ENCODE data around the gene HOXA11. TPM values are rescaled to one million over a fixed set of nuclear protein-coding genes. Genes with fewer than 3 reads are reported as not detected.

Gene HOXA11
- total and polyA plus RNA-seq, 4 donors, result not detected

- TF ChIP-seq JUND (IDR thresholded peaks at IDR 0.05), result no peak
- TF ChIP-seq FOXA2 (IDR thresholded peaks at IDR 0.05), result no peak
- no peak overlapping the region for H3K4me3 ChIP-seq (ENCODE audit: low read depth in 1 of 3, low read length in 3 of 3)
- H3K36me3 ChIP-seq (ENCODE audit: control insufficient read depth in 4 of 4, insufficient read depth in 3 of 4, low read depth in 1 of 4, low read length in 3 of 4), result no peaks in the 10 kb centered on the region
- H3K4me1 ChIP-seq (ENCODE audit: control insufficient read depth in 4 of 4, insufficient read depth in 4 of 4, low read length in 3 of 4), result peaks cover 9 to 19% (median 19%) of the 10 kb centered on the region in 4 donors
- no peak for DNase-seq (ENCODE audit: low spot score)
- H3K27me3 ChIP-seq (ENCODE audit: control insufficient read depth in 4 of 4, insufficient read depth in 4 of 4, low read length in 3 of 4), result peaks cover 17 to 68% (median 26%) of the 10 kb centered on the region in 4 donors
- peaks cover 0 to 2% (median 0%) of the 10 kb centered on the region in 4 donors for H3K9me3 ChIP-seq (ENCODE audit: control insufficient read depth in 4 of 4, low read length in 3 of 4)
- H3K27ac ChIP-seq (ENCODE audit: low read depth in 1 of 2, low read length in 2 of 2), result no peak overlapping the region
- no peak overlapping the region for H3K9ac ChIP-seq (ENCODE audit: low read depth in 1 of 2, low read length in 2 of 2)
- WGBS, result 47% methylated on average over 3 of the region's 3 CpGs
Measured at GRCh38 chr7:27176524-27176845, 8.5 kb downstream of the HOXA11 start.

- Histone ChIP-seq H3K27me3 (ENCODE audit: control insufficient read depth in 4 of 4, insufficient read depth in 4 of 4, low read length in 3 of 4) (peaks cover 17 to 68% (median 26%) of the 10 kb centered on the region in 4 donors), H3K4me1 (ENCODE audit: control insufficient read depth in 4 of 4, insufficient read depth in 4 of 4, low read length in 3 of 4) (peaks cover 9 to 19% (median 19%) of the 10 kb centered on the region in 4 donors), H3K36me3 (ENCODE audit: control insufficient read depth in 4 of 4, insufficient read depth in 3 of 4, low read depth in 1 of 4, low read length in 3 of 4) (no peaks in the 10 kb centered on the region), H3K9me3 (ENCODE audit: control insufficient read depth in 4 of 4, low read length in 3 of 4) (peaks cover 0 to 2% (median 0%) of the 10 kb centered on the region in 4 donors), H3K9ac (ENCODE audit: low read depth in 1 of 2, low read length in 2 of 2) (no peak overlapping the region), H3K27ac (ENCODE audit: low read depth in 1 of 2, low read length in 2 of 2) (no peak overlapping the region), H3K4me3 (ENCODE audit: low read depth in 1 of 3, low read length in 3 of 3) (no peak overlapping the region)
- DNase-seq (ENCODE audit: low spot score), result no peak
- no peak for TF ChIP-seq TAF1 (conservative IDR thresholded peaks at IDR 0.05)
- no peak for TF ChIP-seq YY1 (IDR thresholded peaks at IDR 0.05)
- no peak for TF ChIP-seq MAX (IDR thresholded peaks at IDR 0.05)
- no peak for TF ChIP-seq HNF4G (IDR thresholded peaks at IDR 0.05)
- TF ChIP-seq FOXA1 (IDR thresholded peaks at IDR 0.05), result no peak
- TF ChIP-seq, protein P1, sequence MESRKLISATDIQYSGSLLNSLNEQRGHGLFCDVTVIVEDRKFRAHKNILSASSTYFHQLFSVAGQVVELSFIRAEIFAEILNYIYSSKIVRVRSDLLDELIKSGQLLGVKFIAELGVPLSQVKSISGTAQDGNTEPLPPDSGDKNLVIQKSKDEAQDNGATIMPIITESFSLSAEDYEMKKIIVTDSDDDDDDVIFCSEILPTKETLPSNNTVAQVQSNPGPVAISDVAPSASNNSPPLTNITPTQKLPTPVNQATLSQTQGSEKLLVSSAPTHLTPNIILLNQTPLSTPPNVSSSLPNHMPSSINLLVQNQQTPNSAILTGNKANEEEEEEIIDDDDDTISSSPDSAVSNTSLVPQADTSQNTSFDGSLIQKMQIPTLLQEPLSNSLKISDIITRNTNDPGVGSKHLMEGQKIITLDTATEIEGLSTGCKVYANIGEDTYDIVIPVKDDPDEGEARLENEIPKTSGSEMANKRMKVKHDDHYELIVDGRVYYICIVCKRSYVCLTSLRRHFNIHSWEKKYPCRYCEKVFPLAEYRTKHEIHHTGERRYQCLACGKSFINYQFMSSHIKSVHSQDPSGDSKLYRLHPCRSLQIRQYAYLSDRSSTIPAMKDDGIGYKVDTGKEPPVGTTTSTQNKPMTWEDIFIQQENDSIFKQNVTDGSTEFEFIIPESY (IDR thresholded peaks at IDR 0.05), result no peak
- TF ChIP-seq EGR1 (IDR thresholded peaks at IDR 0.05; ENCODE audit: low read depth in 2 of 2), result no peak
- no peak for TF ChIP-seq CTCF (IDR thresholded peaks at IDR 0.05; ENCODE audit: low read depth, low read length, missing input control)
- no peak for TF ChIP-seq REST (IDR thresholded peaks at IDR 0.05)
- no peak for TF ChIP-seq JUND (IDR thresholded peaks at IDR 0.05)
- no peak for TF ChIP-seq NR2F2 (IDR thresholded peaks at IDR 0.05)
- TF ChIP-seq SP1 (IDR thresholded peaks at IDR 0.05), result no peak
- 27% methylated on average over 40 of the region's 40 CpGs for WGBS
Measured at GRCh38 chr7:27175626-27176523, 9.2 kb downstream of the HOXA11 start.
